Measurements from ENCODE around the gene MSRB1. TPM values are rescaled to one million over a fixed set of nuclear protein-coding genes. Genes with fewer than 3 reads are reported as not detected.

The MSRB1 gene
- total and polyA plus RNA-seq, 2 of the 13 experiments (the other 11 are each of a cell fraction or from before 2014, with no cell fraction given), result 32.1 to 75.4 TPM

GRCh38 chr16:1942810-1943726 is at the start of gene MSRB1 (continued):
- TF ChIP-seq DZIP1 (CRISPR knock-in tag; IDR thresholded peaks at IDR 0.05) (no peak; the same call in 1 of the 2 replicates), ZKSCAN8 (CRISPR knock-in tag; IDR thresholded peaks at IDR 0.05; ENCODE audit: borderline replicate concordance) (no peak), MED13 (CRISPR knock-in tag; IDR thresholded peaks at IDR 0.05) (no peak), THAP8 (CRISPR knock-in tag; IDR thresholded peaks at IDR 0.05; ENCODE audit: borderline replicate concordance) (no peak), NKX3-1 (CRISPR knock-in tag; IDR thresholded peaks at IDR 0.05) (no peak), GRHL1 (CRISPR knock-in tag; conservative IDR thresholded peaks at IDR 0.05) (no peak), ZNF234 (CRISPR knock-in tag; conservative IDR thresholded peaks at IDR 0.05) (no peak; the same call in 1 of the 2 replicates), ADNP (CRISPR knock-in tag; IDR thresholded peaks at IDR 0.05) (no peak), ZNF224 (CRISPR knock-in tag; IDR thresholded peaks at IDR 0.05) (peak; percentile 71; the same call in 1 of the 2 replicates), TAF15 (IDR thresholded peaks at IDR 0.05; ENCODE audit: low read depth, low read length, poor library complexity, severe bottlenecking) (no peak), PRMT3 (CRISPR knock-in tag; IDR thresholded peaks at IDR 0.05; ENCODE audit: borderline replicate concordance, low read depth) (no peak), POLR2G (IDR thresholded peaks at IDR 0.05; ENCODE audit: low read depth, low read length) (peak; percentile 95), MZF1 (CRISPR knock-in tag; IDR thresholded peaks at IDR 0.05; ENCODE audit: borderline replicate concordance) (no peak), ZFP41 (CRISPR knock-in tag; IDR thresholded peaks at IDR 0.05; ENCODE audit: borderline replicate concordance) (no peak), ETV5 (CRISPR knock-in tag; IDR thresholded peaks at IDR 0.05; ENCODE audit: borderline replicate concordance) (peak; percentile 60), ZNF883 (CRISPR knock-in tag; IDR thresholded peaks at IDR 0.05; ENCODE audit: not compliant biosample characterization) (no peak), ZSCAN20 (CRISPR knock-in tag; IDR thresholded peaks at IDR 0.05; ENCODE audit: borderline replicate concordance) (no peak), HBP1 (CRISPR knock-in tag; IDR thresholded peaks at IDR 0.05; ENCODE audit: low read depth) (0 out of 2 replicates have a peak, but pooled peaks have one; percentile 53), SMARCE1 (IDR thresholded peaks at IDR 0.05; ENCODE audit: borderline replicate concordance) (no peak)

All from HepG2 (cell line).